ENCODE data around the gene SZT2.
"Not testable (repeated sequence)": the region's sequence is repeated elsewhere in the genome, so short reads cannot be mapped to it uniquely, and the experiment has no call there.

The SZT2 gene

GRCh38 chr1:43398227-43398626, 8.5 kb downstream of the SZT2 start:
- WGBS (ENCODE audit: extremely low coverage, insufficient coverage, low lambda C conversion rate): no CpG with 5 or more reads among the region's 3 CpGs
- Histone ChIP-seq H3K4me2 (ENCODE audit: low read length) (no peak overlapping the region), H4K5ac (ENCODE audit: low read length) (no peak overlapping the region), H2BK15ac (replicated peaks; ENCODE audit: low read depth) (no peak overlapping the region), H3K4me3 (ENCODE audit: low read length) (no peak overlapping the region), H2BK120ac (ENCODE audit: low read depth, low read length) (no peak overlapping the region), H3K18ac (ENCODE audit: low read length) (no peak overlapping the region), H3K56ac (ENCODE audit: low read length) (no peak overlapping the region), H3K9ac (ENCODE audit: low read length) (no peak overlapping the region), H2AK5ac (ENCODE audit: low read length) (no peak overlapping the region), H3K27ac (ENCODE audit: low read depth, low read length) (no peak overlapping the region), H3K4ac (ENCODE audit: low read depth, low read length) (no peak overlapping the region), H3K23ac (ENCODE audit: low read length) (no peak overlapping the region), H3K79me1 (ENCODE audit: low read length) (no peaks in the 10 kb centered on the region), H3K4me1 (ENCODE audit: control insufficient read depth, low read depth, low read length) (no peaks in the 10 kb centered on the region), H3K27me3 (ENCODE audit: insufficient read depth, low read length, poor library complexity) (no peaks in the 10 kb centered on the region), H4K8ac (ENCODE audit: low read depth, low read length) (no peak overlapping the region), H3K79me2 (ENCODE audit: control insufficient read depth, insufficient read depth, low read length) (no peaks in the 10 kb centered on the region), H3K36me3 (ENCODE audit: control insufficient read depth, insufficient read depth, low read length) (no peaks in the 10 kb centered on the region), H2BK5ac (ENCODE audit: low read length) (no peak overlapping the region)
- DNase-seq: no peak

- not testable (repeated sequence) for H2AK5ac ChIP-seq (ENCODE audit: low read length); H4K5ac ChIP-seq (ENCODE audit: low read length); H4K8ac ChIP-seq (ENCODE audit: low read depth, low read length); H3K27me3 ChIP-seq (ENCODE audit: insufficient read depth, low read length, poor library complexity); H2BK120ac ChIP-seq (ENCODE audit: low read depth, low read length); H3K18ac ChIP-seq (ENCODE audit: low read length); H3K9ac ChIP-seq (ENCODE audit: low read length); H2BK15ac ChIP-seq (replicated peaks; ENCODE audit: low read depth); H3K27ac ChIP-seq (ENCODE audit: low read depth, low read length); H3K79me2 ChIP-seq (ENCODE audit: control insufficient read depth, insufficient read depth, low read length); H3K4ac ChIP-seq (ENCODE audit: low read depth, low read length); H3K4me1 ChIP-seq (ENCODE audit: control insufficient read depth, low read depth, low read length); H3K4me3 ChIP-seq (ENCODE audit: low read length); H2BK5ac ChIP-seq (ENCODE audit: low read length); DNase-seq; H3K36me3 ChIP-seq (ENCODE audit: control insufficient read depth, insufficient read depth, low read length); H3K56ac ChIP-seq (ENCODE audit: low read length); H3K79me1 ChIP-seq (ENCODE audit: low read length); H3K23ac ChIP-seq (ENCODE audit: low read length); H3K4me2 ChIP-seq (ENCODE audit: low read length)
- WGBS (ENCODE audit: extremely low coverage, insufficient coverage, low lambda C conversion rate): no CpG with 5 or more reads among the region's 9 CpGs
These were observed 10.7 kb downstream of the SZT2 start for GRCh38 chr1:43400441-43400840.

GRCh38 chr1:43402089-43402865, 12.6 kb downstream of the SZT2 start:
- Histone ChIP-seq H4K5ac (ENCODE audit: low read length) (no peak overlapping the region), H2BK120ac (ENCODE audit: low read depth, low read length) (no peak overlapping the region), H3K79me2 (ENCODE audit: control insufficient read depth, insufficient read depth, low read length) (no peaks in the 10 kb centered on the region), H2BK5ac (ENCODE audit: low read length) (no peak overlapping the region), H3K18ac (ENCODE audit: low read length) (no peak overlapping the region), H3K23ac (ENCODE audit: low read length) (no peak overlapping the region), H3K56ac (ENCODE audit: low read length) (no peak overlapping the region), H2AK5ac (ENCODE audit: low read length) (no peak overlapping the region), H3K9ac (ENCODE audit: low read length) (no peak overlapping the region), H3K4me2 (ENCODE audit: low read length) (no peak overlapping the region), H3K79me1 (ENCODE audit: low read length) (no peaks in the 10 kb centered on the region), H3K27ac (ENCODE audit: low read depth, low read length) (no peak overlapping the region), H3K36me3 (ENCODE audit: control insufficient read depth, insufficient read depth, low read length) (no peaks in the 10 kb centered on the region), H4K8ac (ENCODE audit: low read depth, low read length) (no peak overlapping the region), H3K27me3 (ENCODE audit: insufficient read depth, low read length, poor library complexity) (no peaks in the 10 kb centered on the region), H3K4ac (ENCODE audit: low read depth, low read length) (no peak overlapping the region), H2BK15ac (replicated peaks; ENCODE audit: low read depth) (no peak overlapping the region), H3K4me1 (ENCODE audit: control insufficient read depth, low read depth, low read length) (no peaks in the 10 kb centered on the region), H3K4me3 (ENCODE audit: low read length) (no peak overlapping the region)
- DNase-seq: no peak
- WGBS (ENCODE audit: extremely low coverage, insufficient coverage, low lambda C conversion rate): no CpG with 5 or more reads among the region's 6 CpGs

GRCh38 chr1:43404353-43404752, 14.7 kb downstream of the SZT2 start:
- H3K4me3 ChIP-seq (ENCODE audit: low read length): no peak overlapping the region
- H3K79me2 ChIP-seq (ENCODE audit: control insufficient read depth, insufficient read depth, low read length): no peaks in the 10 kb centered on the region
- H3K79me1 ChIP-seq (ENCODE audit: low read length): no peaks in the 10 kb centered on the region
- H3K27me3 ChIP-seq (ENCODE audit: insufficient read depth, low read length, poor library complexity): no peaks in the 10 kb centered on the region
- H2AK5ac ChIP-seq (ENCODE audit: low read length): no peak overlapping the region
- H3K9ac ChIP-seq (ENCODE audit: low read length): no peak overlapping the region
- no peak overlapping the region for H2BK15ac ChIP-seq (replicated peaks; ENCODE audit: low read depth)
- no peak overlapping the region for H3K56ac ChIP-seq (ENCODE audit: low read length)
- no peak overlapping the region for H3K4ac ChIP-seq (ENCODE audit: low read depth, low read length)
- H3K4me1 ChIP-seq (ENCODE audit: control insufficient read depth, low read depth, low read length): no peaks in the 10 kb centered on the region
- no peak overlapping the region for H4K8ac ChIP-seq (ENCODE audit: low read depth, low read length)
- WGBS (ENCODE audit: extremely low coverage, insufficient coverage, low lambda C conversion rate): no CpG with 5 or more reads among the region's 6 CpGs
- H3K18ac ChIP-seq (ENCODE audit: low read length): no peak overlapping the region
- H3K4me2 ChIP-seq (ENCODE audit: low read length): no peak overlapping the region
- no peak overlapping the region for H3K27ac ChIP-seq (ENCODE audit: low read depth, low read length)
- H3K36me3 ChIP-seq (ENCODE audit: control insufficient read depth, insufficient read depth, low read length): no peaks in the 10 kb centered on the region
- no peak overlapping the region for H4K5ac ChIP-seq (ENCODE audit: low read length)
- no peak overlapping the region for H3K23ac ChIP-seq (ENCODE audit: low read length)
- no peak for DNase-seq
- H2BK5ac ChIP-seq (ENCODE audit: low read length): no peak overlapping the region
- H2BK120ac ChIP-seq (ENCODE audit: low read depth, low read length): no peak overlapping the region

GRCh38 chr1:43405219-43405875, 15.6 kb downstream of the SZT2 start:
- Histone ChIP-seq H3K56ac (ENCODE audit: low read length) (no peak overlapping the region), H3K4me1 (ENCODE audit: control insufficient read depth, low read depth, low read length) (no peaks in the 10 kb centered on the region), H3K23ac (ENCODE audit: low read length) (no peak overlapping the region), H3K4ac (ENCODE audit: low read depth, low read length) (no peak overlapping the region), H2BK15ac (replicated peaks; ENCODE audit: low read depth) (no peak overlapping the region), H3K79me2 (ENCODE audit: control insufficient read depth, insufficient read depth, low read length) (no peaks in the 10 kb centered on the region), H3K18ac (ENCODE audit: low read length) (no peak overlapping the region), H3K9ac (ENCODE audit: low read length) (no peak overlapping the region), H3K4me3 (ENCODE audit: low read length) (no peak overlapping the region), H3K4me2 (ENCODE audit: low read length) (no peak overlapping the region), H4K8ac (ENCODE audit: low read depth, low read length) (no peak overlapping the region), H3K27me3 (ENCODE audit: insufficient read depth, low read length, poor library complexity) (no peaks in the 10 kb centered on the region), H2AK5ac (ENCODE audit: low read length) (no peak overlapping the region), H2BK120ac (ENCODE audit: low read depth, low read length) (no peak overlapping the region), H2BK5ac (ENCODE audit: low read length) (no peak overlapping the region), H3K79me1 (ENCODE audit: low read length) (no peaks in the 10 kb centered on the region), H3K36me3 (ENCODE audit: control insufficient read depth, insufficient read depth, low read length) (no peaks in the 10 kb centered on the region), H4K5ac (ENCODE audit: low read length) (no peak overlapping the region), H3K27ac (ENCODE audit: low read depth, low read length) (no peak overlapping the region)
- no peak for DNase-seq
- no CpG with 5 or more reads among the region's 6 CpGs for WGBS (ENCODE audit: extremely low coverage, insufficient coverage, low lambda C conversion rate)

Measured in mesendoderm (in vitro differentiated cells).